NCI-H1694 treated with DMSO at 0.1 percent for 48 hours (cell line): ENCODE results near the gene TPH2.

Experiments used
- DNase-seq: peaks from one replicate; lab custom pipeline; 2025; lab: John Stamatoyannopoulos, UW

TPH2 gene

DNA sequence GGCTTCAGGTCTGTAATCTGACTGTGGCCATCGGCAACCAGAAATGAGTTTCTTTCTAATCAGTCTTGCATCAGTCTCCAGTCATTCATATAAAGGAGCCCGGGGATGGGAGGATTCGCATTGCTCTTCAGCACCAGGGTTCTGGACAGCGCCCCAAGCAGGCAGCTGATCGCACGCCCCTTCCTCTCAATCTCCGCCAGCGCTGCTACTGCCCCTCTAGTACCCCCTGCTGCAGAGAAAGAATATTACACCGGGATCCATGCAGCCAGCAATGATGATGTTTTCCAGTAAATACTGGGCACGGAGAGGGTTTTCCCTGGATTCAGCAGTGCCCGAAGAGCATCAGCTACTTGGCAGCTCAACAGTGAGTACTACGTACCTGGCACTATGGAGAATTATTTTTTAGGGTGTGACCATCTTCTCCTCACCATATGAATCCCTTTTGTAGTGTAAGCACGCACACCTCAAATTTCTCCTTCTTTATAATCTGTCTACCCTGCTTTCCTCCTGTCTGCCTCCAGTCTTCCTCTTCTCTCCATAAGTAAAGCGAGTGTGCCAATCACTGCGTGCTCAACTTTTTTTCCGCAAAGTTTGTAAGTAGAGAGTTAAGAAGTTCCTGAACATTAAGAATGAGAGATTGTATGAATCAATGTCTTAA, at the start of gene TPH2:
TSS of gene TPH2 (plus strand) at position 118 of the 658 bp plus-strand sequence. CDS start at position 260, 142 bp downstream.
- no peak for DNase-seq

DNA sequence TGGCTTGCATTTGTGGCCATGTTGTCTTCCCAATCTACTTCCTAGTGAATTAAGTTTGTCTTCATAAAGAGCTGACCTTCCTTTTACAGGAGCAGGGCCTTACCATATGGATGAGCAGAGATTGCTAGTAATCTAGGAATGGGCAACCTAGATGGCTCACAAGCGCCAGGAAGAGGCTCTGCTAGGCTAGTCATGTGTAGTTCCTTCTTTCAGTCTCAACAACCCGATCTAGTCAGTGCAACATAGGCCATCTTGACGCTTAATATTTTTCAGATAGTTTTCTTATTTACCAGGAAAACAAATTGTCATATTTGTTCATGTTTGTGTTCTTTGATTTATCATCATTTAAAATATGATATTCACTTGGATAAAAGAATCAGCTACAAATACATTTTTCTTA, 48.2 kb upstream of the TPH2 start:
- DNase-seq: no peak

DNA sequence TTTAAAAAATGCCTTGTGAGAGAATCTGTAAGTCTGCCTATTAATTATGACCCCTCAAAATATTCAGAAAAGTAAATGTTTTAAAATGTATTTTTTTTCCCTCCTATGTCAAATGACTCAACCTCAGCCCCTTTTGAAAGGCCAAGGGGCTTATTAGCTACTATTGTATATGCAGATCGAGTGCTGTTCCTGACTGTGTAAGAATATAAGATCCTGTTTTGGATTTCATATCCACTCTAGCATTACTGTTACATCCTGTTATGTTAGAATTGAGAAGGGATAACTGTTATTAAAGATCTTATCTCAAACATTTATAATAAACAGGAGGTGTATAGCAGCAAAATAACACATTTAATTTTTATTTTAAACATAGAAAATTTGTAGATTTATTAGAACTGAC, 46.6 kb upstream of the TPH2 start:
- DNase-seq: no peak

GRCh38 chr12:71896205-71896882, 42.3 kb upstream of the TPH2 start:
- no peak for DNase-seq

DNA sequence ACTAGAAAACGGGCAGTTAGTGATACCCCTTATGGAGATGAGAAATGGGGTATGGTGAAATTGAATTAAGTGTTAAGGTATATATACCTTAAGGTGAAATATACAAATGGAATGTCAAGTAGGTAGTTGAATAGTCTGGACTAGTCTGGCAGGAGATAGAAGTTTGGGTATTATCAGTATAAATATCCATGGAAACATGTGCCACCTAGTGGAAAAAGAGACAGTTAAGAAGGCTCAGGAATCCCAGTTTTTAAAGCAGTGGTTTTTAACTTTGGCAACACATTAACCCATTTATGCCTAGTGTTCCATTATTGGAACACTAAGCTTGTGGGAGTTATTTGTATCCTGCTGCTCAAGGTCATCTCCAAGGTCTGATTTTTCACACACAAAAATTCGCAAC, 38.6 kb upstream of the TPH2 start:
- no peak for DNase-seq

GRCh38 chr12:71904629-71905028, 34.0 kb upstream of the TPH2 start:
- no peak for DNase-seq

GRCh38 chr12:71935594-71935993, 3.1 kb upstream of the TPH2 start:
- no peak for DNase-seq

GRCh38 chr12:71940068-71940467, 1.4 kb downstream of the TPH2 start:
- no peak for DNase-seq

- DNase-seq: no peak
These were observed 2.5 kb downstream of the TPH2 start for GRCh38 chr12:71941174-71941573.

GRCh38 chr12:71942259-71942658, 3.6 kb downstream of the TPH2 start:
- DNase-seq: no peak

DNA sequence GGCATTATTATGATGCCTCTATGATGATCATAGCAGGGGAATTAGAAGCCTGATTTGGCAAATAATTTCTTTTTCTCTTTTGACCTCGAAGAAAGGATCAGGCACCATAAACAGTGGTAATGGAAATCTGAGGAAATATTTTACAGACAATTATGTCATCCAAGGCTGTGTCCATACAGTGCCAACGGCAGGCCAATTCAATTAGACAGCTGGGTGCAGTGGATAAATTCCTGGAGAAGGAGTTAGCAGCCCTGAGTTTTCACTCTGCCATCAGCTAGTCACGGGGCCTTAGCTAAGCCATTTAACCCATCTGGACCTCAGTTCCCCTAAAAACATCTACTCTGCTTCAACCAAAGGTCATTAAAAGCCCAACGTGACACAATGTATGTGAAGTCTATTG, 4.1 kb downstream of the TPH2 start:
- DNase-seq: no peak

- DNase-seq: no peak
These were observed 6.5 kb downstream of the TPH2 start for GRCh38 chr12:71945121-71945520.

GRCh38 chr12:71945883-71946282, 7.2 kb downstream of the TPH2 start:
- no peak for DNase-seq

- DNase-seq: peak; percentile 31
These were observed 9.0 kb downstream of the TPH2 start for GRCh38 chr12:71947645-71948105.

- no peak for DNase-seq
These were observed 9.7 kb downstream of the TPH2 start for GRCh38 chr12:71948390-71948789.

DNA sequence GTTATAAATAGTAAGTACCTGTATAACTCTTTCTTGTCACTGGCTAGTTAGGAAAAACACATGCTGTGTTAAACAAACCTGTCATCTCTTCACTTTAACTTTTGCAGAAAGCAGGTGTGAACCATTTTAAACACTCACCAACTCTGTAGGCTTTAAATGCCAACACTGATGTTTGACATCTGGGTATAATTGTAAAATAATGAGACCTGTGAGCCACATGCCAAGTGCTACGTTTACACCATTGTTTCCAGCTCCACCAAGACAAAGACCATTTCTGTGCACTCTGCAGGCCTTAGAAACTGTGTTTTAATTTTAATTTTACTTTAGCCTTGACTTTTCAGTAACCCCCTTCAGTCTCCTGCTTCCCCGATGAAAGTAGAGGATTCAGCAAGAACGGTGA, 11.0 kb downstream of the TPH2 start:
- DNase-seq: no peak

GRCh38 chr12:71950404-71950803, 11.8 kb downstream of the TPH2 start:
- no peak for DNase-seq

GRCh38 chr12:71950819-71951218, 12.2 kb downstream of the TPH2 start:
- no peak for DNase-seq

DNA sequence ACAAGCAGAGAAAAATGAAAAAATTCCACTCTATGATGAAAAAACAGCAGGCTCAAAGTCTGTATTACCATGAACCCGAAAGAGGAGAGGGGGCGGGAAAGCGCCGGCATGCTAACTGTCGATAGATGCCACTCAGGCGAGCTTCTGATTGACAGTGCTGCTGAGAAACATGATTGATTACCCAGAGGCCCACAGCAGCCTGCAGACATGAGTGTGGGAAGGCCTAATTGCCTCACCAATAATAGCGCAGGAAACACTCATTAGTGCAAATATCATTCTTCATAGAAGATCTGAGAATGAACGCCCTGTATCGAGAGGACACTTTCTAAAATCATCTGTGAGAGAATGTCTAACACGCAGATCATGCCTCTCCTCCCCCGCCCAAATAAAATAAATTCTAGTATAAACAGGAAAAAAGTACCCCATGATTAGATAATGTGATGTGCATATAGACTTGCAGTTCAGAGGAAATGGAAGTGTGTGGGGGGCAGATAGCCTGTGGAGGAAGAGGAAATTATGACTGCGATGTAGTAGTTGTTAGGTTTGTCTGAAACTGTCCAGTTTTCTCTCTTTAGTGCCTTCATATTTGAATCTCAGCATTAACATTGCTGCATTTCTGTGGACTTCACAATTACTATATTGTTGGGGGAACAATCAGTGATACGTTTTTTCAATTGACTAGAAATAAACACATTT, 15.6 kb downstream of the TPH2 start:
- no peak for DNase-seq

- DNase-seq: no peak
These were observed 16.2 kb downstream of the TPH2 start for GRCh38 chr12:71954861-71955260.

DNA sequence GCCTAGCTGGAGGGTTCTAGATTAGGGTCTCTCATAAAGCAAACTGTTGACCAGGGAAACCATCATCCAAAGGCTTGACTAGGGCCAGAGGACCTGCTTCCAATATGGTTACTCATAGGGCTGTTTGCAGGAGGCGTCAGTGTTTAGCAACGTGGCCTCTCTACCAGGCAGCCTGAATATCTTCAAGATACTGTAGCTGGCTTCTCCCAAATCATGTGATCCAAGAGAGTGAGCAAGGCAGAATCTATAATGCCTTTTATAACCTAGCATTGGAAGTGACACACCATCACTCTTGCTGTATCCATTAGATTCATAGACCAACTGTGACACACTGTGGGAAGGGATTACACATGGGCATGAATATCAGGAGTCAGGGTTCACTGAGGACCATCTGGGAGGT, 17.3 kb downstream of the TPH2 start:
- no peak for DNase-seq

- no peak for DNase-seq
These were observed 19.4 kb downstream of the TPH2 start for GRCh38 chr12:71958056-71958455.

DNA sequence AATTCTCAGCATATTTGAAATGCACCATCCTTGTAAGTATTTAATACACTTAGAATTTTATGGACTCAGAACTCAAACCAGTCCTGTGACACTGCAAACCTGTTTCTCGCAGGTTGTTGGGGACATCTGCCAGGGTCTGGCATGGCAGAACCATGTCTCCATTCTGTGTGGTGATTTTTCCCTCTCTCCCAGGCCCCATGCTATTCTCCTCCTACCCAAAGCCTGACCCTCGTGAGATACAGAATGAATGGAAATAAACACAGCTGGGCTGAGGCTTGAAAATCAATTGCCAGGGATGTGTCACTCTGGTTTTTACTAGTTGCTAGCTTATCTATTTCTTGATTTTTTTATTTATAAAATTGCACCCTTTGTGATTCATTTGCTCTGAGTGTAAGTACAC, 19.8 kb downstream of the TPH2 start:
- DNase-seq: no peak
